ENCODE measurements around the gene AMOT.

Gene AMOT

DNA sequence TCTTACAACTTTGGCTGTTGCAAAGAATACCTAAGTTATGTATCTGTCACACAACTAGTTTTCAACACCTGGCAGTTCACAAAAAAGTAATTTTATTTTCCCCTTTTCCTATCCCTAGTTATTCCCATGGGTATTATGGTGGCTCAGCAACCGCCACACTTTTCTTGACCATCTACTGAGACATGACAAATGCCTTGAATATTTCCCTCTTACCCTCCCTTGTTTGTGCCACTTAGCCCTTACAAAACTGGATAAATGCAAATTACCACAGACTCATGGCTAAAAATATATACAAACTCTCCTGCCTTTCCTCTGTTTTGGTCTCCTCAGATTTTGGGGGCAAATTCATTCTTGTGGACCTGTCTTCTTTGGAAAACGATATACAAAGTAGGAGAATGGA is 72.1 kb downstream of the AMOT start:
- no peak overlapping the region for H3K4me3 ChIP-seq (ENCODE audit: low read length)
- no peak for DNase-seq (ENCODE audit: low read depth)
- TF ChIP-seq, protein P1, sequence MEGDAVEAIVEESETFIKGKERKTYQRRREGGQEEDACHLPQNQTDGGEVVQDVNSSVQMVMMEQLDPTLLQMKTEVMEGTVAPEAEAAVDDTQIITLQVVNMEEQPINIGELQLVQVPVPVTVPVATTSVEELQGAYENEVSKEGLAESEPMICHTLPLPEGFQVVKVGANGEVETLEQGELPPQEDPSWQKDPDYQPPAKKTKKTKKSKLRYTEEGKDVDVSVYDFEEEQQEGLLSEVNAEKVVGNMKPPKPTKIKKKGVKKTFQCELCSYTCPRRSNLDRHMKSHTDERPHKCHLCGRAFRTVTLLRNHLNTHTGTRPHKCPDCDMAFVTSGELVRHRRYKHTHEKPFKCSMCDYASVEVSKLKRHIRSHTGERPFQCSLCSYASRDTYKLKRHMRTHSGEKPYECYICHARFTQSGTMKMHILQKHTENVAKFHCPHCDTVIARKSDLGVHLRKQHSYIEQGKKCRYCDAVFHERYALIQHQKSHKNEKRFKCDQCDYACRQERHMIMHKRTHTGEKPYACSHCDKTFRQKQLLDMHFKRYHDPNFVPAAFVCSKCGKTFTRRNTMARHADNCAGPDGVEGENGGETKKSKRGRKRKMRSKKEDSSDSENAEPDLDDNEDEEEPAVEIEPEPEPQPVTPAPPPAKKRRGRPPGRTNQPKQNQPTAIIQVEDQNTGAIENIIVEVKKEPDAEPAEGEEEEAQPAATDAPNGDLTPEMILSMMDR (IDR thresholded peaks at IDR 0.05; ENCODE audit: insufficient read depth, low read depth, low read length, missing control alignments) = no peak

DNA sequence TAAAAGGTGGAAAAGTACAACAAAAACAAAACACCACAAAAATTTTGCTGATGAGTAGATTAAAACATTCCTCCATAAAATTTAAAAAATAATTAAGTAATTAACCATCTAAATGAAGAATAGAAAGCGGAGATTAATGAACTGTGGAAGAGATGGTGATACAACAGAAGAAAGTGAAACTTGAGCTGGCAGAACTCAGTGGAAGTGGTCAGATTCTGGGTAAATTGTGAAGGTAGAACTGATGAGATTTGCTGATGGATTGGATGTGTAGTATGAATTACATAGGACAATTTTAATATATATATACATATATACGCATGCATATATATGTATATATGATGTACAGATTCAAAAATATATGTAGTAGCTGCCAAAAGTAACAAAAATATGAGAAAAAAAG is 73.9 kb downstream of the AMOT start:
- TF ChIP-seq, protein P1 (IDR thresholded peaks at IDR 0.05; ENCODE audit: insufficient read depth, low read depth, low read length, missing control alignments) = no peak
- DNase-seq (ENCODE audit: low read depth) = no peak
- H3K4me3 ChIP-seq (ENCODE audit: low read length) = no peak overlapping the region

DNA sequence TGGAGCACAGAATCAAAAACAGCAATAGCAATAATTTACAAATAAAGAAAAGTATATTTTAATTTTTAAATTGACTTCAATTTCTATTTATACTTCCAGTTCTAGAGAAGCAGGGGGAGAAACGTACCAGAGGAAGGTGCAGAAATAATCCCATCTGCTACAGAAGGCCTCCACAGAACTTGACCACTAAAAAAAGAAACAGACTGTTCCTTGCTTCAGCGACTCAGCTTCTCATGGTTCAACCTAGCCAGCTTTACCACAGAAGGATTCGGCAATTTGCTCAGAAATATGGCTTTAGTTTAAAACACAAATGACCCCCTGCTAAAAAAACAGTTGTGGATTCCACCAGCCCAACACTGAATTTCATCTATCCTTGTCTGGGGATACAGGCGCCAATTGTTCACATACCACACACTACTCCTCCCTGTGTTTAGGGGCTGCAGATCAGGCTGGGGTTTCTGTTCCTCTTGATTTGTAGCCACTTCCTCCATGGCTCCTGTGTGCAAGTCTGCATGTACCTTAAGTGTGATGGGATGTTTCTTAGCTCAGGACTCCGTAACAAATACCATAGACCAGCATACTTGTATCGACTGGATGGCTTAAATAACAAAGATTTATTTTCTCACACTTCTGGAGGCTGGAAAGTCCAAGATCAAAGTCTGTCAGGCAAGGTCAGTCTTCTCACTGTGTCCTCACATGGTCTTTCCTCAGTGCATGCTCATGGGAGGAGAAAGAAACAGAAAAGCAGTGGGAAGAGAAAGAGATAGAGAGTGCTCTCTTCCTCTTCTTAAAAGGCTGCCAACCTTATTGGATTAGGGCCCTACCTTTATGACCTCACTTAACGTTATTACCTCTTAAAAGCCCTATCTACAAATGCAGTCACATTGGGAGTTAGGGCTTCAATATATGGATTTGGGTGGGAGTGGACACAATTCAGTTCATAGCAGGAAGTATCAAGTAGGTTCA is 79.1 kb downstream of the AMOT start:
- H3K4me3 ChIP-seq (ENCODE audit: low read length) = no peak overlapping the region
- DNase-seq (ENCODE audit: low read depth) = no peak
- TF ChIP-seq, protein P1 (IDR thresholded peaks at IDR 0.05; ENCODE audit: insufficient read depth, low read depth, low read length, missing control alignments) = no peak

DNA sequence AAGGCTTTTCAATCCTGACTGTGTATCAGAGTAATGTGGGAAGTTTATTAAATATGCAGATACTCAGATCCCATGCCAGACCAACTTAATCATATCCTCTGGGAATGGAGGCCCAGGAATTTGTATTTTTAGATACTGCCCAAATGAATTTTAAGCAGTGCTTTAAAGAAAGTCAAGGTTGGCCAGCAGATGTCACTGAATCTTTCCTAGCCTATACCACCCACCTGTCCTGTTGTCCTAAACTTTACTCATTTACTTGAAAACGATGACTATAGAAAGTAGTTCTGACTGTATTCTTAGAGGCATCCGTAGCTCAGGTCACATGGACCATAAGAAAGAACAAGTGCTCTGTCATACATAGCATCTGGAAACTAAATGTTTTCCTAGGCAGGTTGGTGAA is 79.9 kb downstream of the AMOT start:
- TF ChIP-seq, protein P1 (IDR thresholded peaks at IDR 0.05; ENCODE audit: insufficient read depth, low read depth, low read length, missing control alignments) = no peak
- no peak for DNase-seq (ENCODE audit: low read depth)
- no peak overlapping the region for H3K4me3 ChIP-seq (ENCODE audit: low read length)

DNA sequence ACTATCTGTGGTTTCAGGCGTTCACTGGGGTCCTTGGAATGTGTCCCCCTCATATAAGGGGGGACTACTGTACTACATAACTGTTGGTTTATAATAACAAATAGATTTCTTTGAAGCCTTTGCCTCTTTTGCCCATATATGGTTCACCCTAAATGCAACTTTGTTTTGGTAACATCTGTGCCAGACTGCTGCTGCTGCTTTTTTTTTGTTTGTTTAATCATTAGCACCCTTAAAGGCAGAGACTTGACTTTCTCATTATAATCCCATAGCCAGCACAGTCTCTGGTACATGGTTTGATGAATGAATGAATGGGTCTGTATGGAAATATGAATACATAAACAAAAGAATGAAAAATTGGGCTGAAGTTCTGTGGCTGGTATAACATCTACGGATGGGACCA is 80.7 kb downstream of the AMOT start:
- DNase-seq (ENCODE audit: low read depth) = no peak
- TF ChIP-seq, protein P1 (IDR thresholded peaks at IDR 0.05; ENCODE audit: insufficient read depth, low read depth, low read length, missing control alignments) = no peak
- no peak overlapping the region for H3K4me3 ChIP-seq (ENCODE audit: low read length)

DNA sequence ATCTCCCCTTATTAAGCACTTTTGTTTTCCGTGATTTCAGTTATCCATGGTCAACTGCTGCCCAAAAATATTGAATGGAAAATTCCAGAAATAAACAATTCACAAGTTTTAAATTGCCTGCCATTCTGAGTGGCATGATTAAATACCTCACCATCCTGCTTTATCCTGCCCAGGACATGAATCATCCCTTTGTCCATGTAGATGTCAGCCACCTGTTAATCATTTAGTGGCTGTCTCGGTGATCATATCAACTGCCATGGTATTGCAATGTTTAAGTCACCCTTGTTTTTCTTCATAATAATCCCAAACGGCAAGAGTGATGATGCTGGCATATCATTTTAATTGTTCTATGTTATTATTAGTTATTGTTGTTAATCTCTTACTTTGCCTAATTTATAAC is 81.1 kb downstream of the AMOT start:
- no peak overlapping the region for H3K4me3 ChIP-seq (ENCODE audit: low read length)
- peak; percentile 5 for DNase-seq (ENCODE audit: low read depth)
- TF ChIP-seq, protein P1 (IDR thresholded peaks at IDR 0.05; ENCODE audit: insufficient read depth, low read depth, low read length, missing control alignments) = no peak

DNA sequence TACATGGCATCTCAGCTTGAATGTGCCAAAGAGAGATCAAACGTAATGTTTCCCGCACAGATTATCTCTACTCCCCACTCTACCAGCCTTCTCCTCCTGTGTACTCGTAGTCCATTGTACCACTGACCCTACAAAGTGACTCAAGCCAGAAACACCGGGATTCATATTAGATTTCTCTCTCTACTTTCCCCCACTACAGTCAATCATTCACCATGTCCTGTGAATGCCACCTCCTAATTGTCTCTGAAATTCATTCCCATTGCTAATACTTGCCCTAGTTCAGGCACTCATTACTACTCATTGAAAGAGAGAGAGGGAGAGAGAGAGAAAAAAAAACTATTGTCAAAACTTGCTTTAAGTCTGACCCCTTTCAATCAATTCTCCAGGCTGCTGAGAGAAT is 82.7 kb downstream of the AMOT start:
- no peak for DNase-seq (ENCODE audit: low read depth)
- TF ChIP-seq, protein P1 (IDR thresholded peaks at IDR 0.05; ENCODE audit: insufficient read depth, low read depth, low read length, missing control alignments) = no peak
- no peak overlapping the region for H3K4me3 ChIP-seq (ENCODE audit: low read length)
